NCI-H1694 (cell line): ENCODE results near the gene TAMM41.
"Not testable (repeated sequence)": the region's sequence is repeated elsewhere in the genome, so short reads cannot be mapped to it uniquely, and the experiment has no call there.

Experiments
- DNase-seq: peaks from one replicate; lab custom pipeline; 2025; lab: John Stamatoyannopoulos, UW

Gene TAMM41

GRCh38 chr3:11764931-11765363 is 81.7 kb downstream of the TAMM41 start:
- DNase-seq = no peak

GRCh38 chr3:11759996-11760395 is 86.7 kb downstream of the TAMM41 start:
- DNase-seq = no peak

GRCh38 chr3:11757929-11758328 is 88.8 kb downstream of the TAMM41 start:
- DNase-seq = no peak

- no peak for DNase-seq
Observed at GRCh38 chr3:11757441-11757875, 89.2 kb downstream of the TAMM41 start.

GRCh38 chr3:11755276-11755675 is 91.4 kb downstream of the TAMM41 start:
- no peak for DNase-seq

- DNase-seq = not testable (repeated sequence)
Observed at GRCh38 chr3:11752254-11752653, 94.4 kb downstream of the TAMM41 start.

- DNase-seq = not testable (repeated sequence)
Observed at GRCh38 chr3:11748306-11748705, 98.4 kb downstream of the TAMM41 start.
